ENCODE data around the gene CREB3L2.

DNA sequence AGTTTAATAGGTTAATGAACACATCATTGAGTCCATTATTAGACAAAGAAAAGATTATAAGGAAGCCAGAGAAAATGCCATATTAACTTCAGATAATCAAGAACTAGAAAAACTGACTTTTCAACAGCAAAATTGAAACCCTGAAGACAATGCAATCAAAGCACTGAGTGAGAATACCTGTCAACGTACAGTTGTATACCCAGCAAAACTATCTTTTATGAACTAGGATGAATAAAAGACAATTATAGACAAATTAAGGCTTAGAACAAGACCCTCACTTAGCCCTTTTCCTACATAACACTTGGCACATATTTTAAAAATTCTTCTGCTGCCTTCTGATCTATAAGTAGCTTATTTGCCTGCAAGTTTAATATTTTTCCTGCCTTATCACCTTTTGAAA lies 136.1 kb downstream of the CREB3L2 start:
- no peak for TF ChIP-seq POLR2A (IDR thresholded peaks at IDR 0.05)
- TF ChIP-seq, protein P1, sequence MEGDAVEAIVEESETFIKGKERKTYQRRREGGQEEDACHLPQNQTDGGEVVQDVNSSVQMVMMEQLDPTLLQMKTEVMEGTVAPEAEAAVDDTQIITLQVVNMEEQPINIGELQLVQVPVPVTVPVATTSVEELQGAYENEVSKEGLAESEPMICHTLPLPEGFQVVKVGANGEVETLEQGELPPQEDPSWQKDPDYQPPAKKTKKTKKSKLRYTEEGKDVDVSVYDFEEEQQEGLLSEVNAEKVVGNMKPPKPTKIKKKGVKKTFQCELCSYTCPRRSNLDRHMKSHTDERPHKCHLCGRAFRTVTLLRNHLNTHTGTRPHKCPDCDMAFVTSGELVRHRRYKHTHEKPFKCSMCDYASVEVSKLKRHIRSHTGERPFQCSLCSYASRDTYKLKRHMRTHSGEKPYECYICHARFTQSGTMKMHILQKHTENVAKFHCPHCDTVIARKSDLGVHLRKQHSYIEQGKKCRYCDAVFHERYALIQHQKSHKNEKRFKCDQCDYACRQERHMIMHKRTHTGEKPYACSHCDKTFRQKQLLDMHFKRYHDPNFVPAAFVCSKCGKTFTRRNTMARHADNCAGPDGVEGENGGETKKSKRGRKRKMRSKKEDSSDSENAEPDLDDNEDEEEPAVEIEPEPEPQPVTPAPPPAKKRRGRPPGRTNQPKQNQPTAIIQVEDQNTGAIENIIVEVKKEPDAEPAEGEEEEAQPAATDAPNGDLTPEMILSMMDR (IDR thresholded peaks at IDR 0.05 in 4 of 5, conservative IDR thresholded peaks at IDR 0.05 in 1 of 5): no peak
